HG03521 (cell line): Measurements from ENCODE around the gene HEXD.

Experiments used
- ATAC-seq: cut with Tn5 transposase; IDR thresholded peaks from one replicate; pipeline ENCODE4 v1.9.1; 2021; ENCODE audit warnings: mild to moderate bottlenecking, moderate library complexity; ENCODE audit not compliant: unreplicated experiment

Gene HEXD

DNA sequence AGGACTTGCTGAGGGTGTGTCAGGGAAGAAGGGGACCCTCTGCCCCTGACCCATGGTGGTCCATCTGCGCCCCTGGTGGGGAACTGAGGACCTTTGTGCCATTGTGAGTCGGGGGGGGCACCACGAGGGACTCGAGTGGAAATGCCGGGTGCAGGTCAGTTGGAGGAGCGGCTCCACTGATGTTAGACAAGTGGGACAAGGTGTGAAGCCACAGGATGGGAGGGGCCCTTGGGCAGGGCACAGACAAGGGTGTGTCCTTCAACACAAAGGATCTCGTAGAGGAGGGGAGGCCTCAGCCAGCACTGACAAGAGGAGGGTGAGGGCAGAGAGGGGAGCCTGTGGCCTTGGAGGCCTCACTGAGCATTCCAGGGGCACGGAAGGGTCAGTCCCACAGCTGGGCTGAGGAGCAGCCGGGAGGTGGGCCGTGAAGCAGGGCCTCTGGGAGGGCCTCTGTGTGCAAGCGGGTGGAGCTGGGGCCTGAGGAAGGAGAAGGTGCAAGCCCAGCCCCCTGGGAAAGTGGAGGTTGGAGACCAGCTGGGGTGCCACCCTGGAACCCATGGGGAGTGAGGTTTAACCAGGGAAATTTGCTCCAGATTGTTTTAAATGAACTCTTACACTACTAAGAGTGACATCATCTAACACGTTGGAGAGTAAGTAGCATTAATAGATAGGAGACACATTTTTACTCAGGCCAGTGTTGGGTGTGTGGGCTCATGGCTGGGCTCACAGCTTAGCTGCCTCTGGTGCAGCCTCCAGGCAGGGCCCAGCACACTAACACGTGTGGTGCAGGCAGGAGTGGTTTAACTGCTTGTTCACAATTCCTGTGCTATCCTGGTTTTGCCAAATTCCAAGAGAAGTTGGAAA is 68.3 kb downstream of the HEXD start:
- no peak for ATAC-seq

DNA sequence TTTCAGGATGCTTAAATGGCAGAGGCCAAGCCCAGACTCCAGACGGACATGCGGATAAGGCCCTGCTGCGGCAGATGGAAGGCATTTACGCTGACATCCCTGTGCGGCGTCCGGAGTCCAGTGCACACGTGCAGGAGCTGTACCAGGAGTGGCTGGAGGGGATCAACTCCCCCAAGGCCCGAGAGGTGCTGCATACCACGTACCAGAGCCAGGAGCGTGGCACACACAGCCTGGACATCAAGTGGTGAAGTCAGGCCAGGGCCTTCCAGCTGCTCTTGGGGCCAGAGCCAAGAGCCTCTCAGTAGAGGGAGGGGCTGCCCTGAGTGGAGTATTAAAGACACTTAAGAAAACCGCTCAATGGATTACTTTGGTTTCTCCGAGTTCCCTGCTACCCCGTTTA is 69.8 kb downstream of the HEXD start:
- ATAC-seq, result no peak

DNA sequence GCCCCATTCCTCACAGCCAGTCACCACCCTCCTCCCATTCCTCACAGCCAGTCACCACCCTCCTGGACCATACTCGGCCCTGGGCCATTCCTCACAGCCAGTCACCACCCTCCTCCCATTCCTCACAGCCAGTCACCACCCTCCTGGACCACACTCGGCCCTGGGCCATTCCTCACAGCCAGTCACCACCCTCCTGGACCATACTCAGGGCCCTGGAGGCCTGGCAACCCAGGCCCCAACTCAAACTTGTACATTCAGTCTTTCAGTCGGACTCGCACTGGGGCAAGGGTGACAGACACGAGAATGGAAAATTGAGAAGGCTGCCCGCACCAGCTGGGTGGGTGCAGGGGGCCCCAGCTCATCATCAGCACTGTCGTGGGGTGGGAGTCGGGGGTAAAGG is 71.0 kb downstream of the HEXD start:
- no peak for ATAC-seq

DNA sequence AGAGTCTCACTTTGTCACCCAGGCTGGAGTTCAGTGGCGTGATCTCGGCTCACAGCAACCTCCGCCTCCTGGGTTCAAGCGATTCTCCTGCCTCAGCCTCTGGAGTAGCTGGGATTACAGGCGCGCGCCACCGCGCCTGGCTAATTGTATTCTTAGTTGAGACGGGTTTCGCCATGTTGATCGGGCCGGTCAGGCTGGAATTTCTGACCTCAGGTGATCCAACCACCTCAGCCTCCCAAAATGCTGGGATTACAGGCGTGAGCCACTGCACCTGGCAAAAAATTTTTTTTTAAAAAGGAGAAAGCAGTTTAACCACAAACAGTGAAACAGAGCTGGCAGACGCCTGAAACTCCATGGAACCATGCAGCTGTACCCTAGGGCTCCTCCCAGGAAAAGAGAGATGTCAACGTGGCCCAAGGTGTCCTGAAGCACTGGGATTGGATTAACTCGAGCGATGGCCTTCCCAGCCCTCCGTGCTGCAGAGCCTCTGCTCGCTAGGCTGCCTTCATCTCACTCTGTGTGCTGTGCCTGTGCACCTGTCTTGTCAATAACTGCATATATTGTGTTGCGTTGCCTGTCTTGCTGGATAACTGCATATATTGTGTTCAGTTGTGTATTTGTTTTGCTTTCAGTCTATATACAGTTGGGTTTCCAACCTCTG is 71.8 kb downstream of the HEXD start:
- ATAC-seq, result no peak

DNA sequence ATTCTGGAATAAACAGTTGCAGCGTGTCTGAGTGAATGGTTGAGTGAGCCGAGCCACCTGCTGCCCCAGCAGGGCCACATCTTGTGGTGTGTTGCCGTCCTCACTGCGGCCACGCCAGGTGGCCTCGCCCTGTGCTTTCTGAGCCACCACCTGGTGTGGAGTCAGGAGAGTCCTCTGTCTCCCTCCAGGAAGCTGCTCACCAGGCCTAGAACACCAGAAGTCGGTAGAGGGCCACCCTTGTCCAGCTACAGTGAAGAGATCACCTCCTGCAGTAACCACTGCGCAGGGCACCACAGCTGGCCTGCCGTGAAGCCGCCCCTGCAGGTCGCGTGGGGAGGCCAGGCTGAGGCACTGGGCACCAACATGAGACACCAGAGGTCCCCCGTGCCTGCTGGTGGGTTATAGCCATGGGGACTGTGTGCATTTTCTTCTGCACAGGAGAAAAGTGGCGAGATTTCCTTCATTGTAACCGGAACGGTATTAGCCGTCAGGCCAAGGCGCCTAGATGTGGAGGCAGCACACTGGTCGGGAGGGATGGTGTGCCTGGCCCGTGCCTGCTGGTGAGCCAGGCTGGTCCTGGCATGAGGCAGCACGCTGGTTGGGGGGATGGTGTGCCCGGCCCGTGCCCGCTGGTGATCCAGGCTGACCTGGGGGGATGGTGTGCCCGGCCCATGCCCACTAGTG is 72.5 kb downstream of the HEXD start:
- ATAC-seq, result no peak

DNA sequence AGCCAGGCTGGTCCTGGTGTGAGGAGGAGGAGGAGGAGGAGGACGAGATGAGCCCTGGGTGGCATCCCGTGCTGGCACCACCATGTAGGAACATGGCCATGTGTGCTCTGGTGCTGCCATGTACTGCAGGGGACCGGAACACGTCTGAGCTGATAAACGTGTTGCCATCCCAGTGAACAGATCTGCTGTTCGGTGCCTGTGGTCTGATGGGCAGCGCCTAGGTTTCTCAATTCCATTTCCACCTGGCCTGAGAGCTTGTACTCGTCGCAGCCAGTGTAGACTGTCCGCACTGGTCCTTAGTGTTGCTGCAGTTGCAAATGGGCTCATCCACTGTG is 73.0 kb downstream of the HEXD start:
- ATAC-seq, result no peak

DNA sequence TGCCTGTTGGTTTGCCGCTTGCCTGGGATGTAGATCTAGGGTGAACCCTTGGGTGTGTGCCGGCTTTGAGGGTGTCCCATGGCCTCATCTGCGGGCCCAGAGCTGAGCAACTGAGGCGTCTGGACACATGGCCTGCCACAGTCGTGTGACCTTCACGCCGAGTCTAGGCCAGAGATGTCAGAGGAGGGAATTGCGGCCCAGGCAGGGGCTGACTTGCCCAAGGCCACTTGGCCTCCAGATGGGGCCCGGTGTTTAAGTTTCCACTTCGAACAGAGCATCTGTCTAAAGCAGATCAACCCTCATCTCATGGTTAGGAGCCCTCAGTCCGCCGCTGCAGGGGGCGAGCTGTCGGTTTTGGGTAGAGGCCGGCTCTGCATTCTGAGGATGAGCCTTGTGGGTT is 73.4 kb downstream of the HEXD start:
- ATAC-seq, result no peak
